GM12873 (cell line): ENCODE results near the gene MYH9.

ENCODE experiments used
- CTCF ChIP-seq: IDR thresholded peaks from 2 replicates; pipeline ENCODE4 v1.5.1; 2012; ENCODE audit warnings: low read depth, mild to moderate bottlenecking, moderate library complexity, low read length, control low read depth; ENCODE audit not compliant: insufficient read depth; ENCODE audit errors: missing control alignments

Gene MYH9

GRCh38 chr22:36238373-36239149, 149.2 kb downstream of the MYH9 start:
- TF ChIP-seq CTCF = no peak

- TF ChIP-seq CTCF = no peak
These were observed 150.1 kb downstream of the MYH9 start for GRCh38 chr22:36237462-36238372.

GRCh38 chr22:36236388-36237319, 151.1 kb downstream of the MYH9 start:
- TF ChIP-seq CTCF = no peak

GRCh38 chr22:36235585-36235984, 152.2 kb downstream of the MYH9 start:
- TF ChIP-seq CTCF = no peak

- no peak for TF ChIP-seq CTCF
These were observed 152.8 kb downstream of the MYH9 start for GRCh38 chr22:36234919-36235318.

GRCh38 chr22:36234213-36234612, 153.6 kb downstream of the MYH9 start:
- TF ChIP-seq CTCF = no peak
